ENCODE results near the gene ST3GAL3. TPM values are rescaled to one million over a fixed set of nuclear protein-coding genes. Genes with fewer than 3 reads are reported as not detected.

Gene ST3GAL3
- total RNA-seq, 1 experiment from 2014 or later = 8.3 TPM

DNA sequence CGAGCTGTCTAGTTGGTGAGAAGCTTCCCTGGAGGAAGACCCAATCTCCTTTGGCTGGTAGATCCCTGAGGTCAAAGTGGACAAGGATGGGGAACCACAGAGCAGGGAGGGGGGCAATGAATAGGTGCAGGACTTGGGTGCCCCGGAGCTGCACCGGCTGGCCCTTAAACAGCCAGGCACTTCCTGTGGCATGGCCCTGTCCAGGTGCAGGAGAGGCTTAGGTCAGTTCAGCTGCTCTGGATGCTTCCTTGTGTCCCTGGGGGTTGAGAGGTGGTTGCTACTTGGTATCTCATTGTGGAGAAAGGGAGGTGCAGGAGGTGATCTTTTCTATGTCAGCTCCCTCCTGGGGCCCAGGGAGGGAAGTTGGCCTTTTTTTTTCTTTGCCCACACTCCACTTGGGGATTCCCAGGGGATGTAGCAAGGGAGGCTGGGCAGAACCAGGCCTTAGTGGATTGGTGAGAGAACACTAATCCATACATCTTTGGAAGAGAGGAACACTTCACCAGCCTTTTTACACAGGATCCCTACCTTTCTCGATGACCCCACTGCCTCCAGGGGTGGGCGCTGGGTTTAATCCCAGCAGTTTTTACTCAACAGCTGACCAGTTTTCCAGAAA, 1.2 kb upstream of the ST3GAL3 start:
- H3K9me3 Mint-ChIP-seq = no peaks in the 10 kb centered on the region
- no peaks in the 10 kb centered on the region for H3K79me1 ChIP-seq (ENCODE audit: insufficient read depth, low read depth, low read length, poor library complexity, severe bottlenecking)
- H3K4me3 Mint-ChIP-seq = peak overlapping the region; percentile 85 to 92
- no peak overlapping the region for H3K14ac ChIP-seq (ENCODE audit: insufficient read depth, low read length)
- H3K4me2 ChIP-seq (ENCODE audit: insufficient read depth, insufficient read length, low read length) = peak overlapping the region; percentile 77
- peak overlapping the region in 2 of 3 experiments; percentile 88 to 91; a peak in 4 of 7 replicates for H3K27ac Mint-ChIP-seq
- H3T11ph ChIP-seq (ENCODE audit: low read length) = no peak overlapping the region
- TF ChIP-seq, protein P1, sequence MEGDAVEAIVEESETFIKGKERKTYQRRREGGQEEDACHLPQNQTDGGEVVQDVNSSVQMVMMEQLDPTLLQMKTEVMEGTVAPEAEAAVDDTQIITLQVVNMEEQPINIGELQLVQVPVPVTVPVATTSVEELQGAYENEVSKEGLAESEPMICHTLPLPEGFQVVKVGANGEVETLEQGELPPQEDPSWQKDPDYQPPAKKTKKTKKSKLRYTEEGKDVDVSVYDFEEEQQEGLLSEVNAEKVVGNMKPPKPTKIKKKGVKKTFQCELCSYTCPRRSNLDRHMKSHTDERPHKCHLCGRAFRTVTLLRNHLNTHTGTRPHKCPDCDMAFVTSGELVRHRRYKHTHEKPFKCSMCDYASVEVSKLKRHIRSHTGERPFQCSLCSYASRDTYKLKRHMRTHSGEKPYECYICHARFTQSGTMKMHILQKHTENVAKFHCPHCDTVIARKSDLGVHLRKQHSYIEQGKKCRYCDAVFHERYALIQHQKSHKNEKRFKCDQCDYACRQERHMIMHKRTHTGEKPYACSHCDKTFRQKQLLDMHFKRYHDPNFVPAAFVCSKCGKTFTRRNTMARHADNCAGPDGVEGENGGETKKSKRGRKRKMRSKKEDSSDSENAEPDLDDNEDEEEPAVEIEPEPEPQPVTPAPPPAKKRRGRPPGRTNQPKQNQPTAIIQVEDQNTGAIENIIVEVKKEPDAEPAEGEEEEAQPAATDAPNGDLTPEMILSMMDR (conservative IDR thresholded peaks at IDR 0.05) = no peak
- WGBS (ENCODE audit: extremely low coverage, insufficient read length, low lambda C conversion rate) = no CpG with 5 or more reads among the region's 5 CpGs
- H3K27me3 Mint-ChIP-seq (ENCODE audit: low read depth) = no peaks in the 10 kb centered on the region; the same call in 1 of the 2 replicates
- no peak overlapping the region for H2BK20ac ChIP-seq (ENCODE audit: low read depth, low read length, poor library complexity, severe bottlenecking)
- peak; percentile 46 for DNase-seq
- no peaks in the 10 kb centered on the region for H3K9me3 ChIP-seq (ENCODE audit: control insufficient read depth, low read depth, low read length)
- no peak overlapping the region for H2AK5ac ChIP-seq (ENCODE audit: insufficient read length, low read length)
- no peak overlapping the region for H4K91ac ChIP-seq (ENCODE audit: insufficient read length, low read depth, low read length)
- no peaks in the 10 kb centered on the region; the same call in 1 of the 2 replicates for H3K4me1 ChIP-seq (ENCODE audit: insufficient read depth, low read length)
- H3K56ac ChIP-seq (ENCODE audit: insufficient read length, low read depth, low read length) = no peak overlapping the region
- H3K4ac ChIP-seq (ENCODE audit: low read depth, low read length) = no peak overlapping the region
- H3K36me3 Mint-ChIP-seq (ENCODE audit: insufficient read depth in 1 of 3, low read depth in 3 of 3) = peaks cover 25 to 53% (median 46%) of the 10 kb centered on the region in 3 experiments
- no peak overlapping the region for H4K5ac ChIP-seq (ENCODE audit: insufficient read length, low read depth, low read length)
- H3K23me2 ChIP-seq (ENCODE audit: insufficient read length, low read depth, low read length, poor library complexity, severe bottlenecking) = peaks cover 7% of the 10 kb centered on the region
- H3K27ac ChIP-seq (ENCODE audit: insufficient read length, low read depth, low read length) = no peak overlapping the region
- H2BK15ac ChIP-seq (ENCODE audit: low read depth, low read length) = no peak overlapping the region
- H3K9ac ChIP-seq (ENCODE audit: extremely low read depth, insufficient read length, low read length) = peak overlapping the region; percentile 73
- no peak overlapping the region for H3K23ac ChIP-seq (ENCODE audit: insufficient read length, low read depth, low read length)
- no peaks in the 10 kb centered on the region for H3K79me2 ChIP-seq (ENCODE audit: insufficient read depth, low read length)
- no peak overlapping the region for H2BK12ac ChIP-seq (ENCODE audit: insufficient read length, low read depth, low read length)
- H4K20me1 ChIP-seq (ENCODE audit: control insufficient read depth, insufficient read depth, insufficient read length) = no peaks in the 10 kb centered on the region
- H3K4me1 Mint-ChIP-seq = peaks cover 24 to 38% of the 10 kb centered on the region in 2 experiments
- H2BK120ac ChIP-seq (ENCODE audit: low read depth, low read length, poor library complexity, severe bottlenecking) = no peak overlapping the region
- no peak overlapping the region for H3K18ac ChIP-seq (ENCODE audit: insufficient read length, low read depth, low read length)
- no peak overlapping the region for H4K8ac ChIP-seq (replicated peaks; ENCODE audit: insufficient read length, low read depth, low read length)
- H2BK5ac ChIP-seq (ENCODE audit: insufficient read length, low read length) = no peak overlapping the region
- H3K27me3 ChIP-seq (ENCODE audit: insufficient read depth, low read length) = no peaks in the 10 kb centered on the region
- no peak overlapping the region for H2AFZ ChIP-seq (ENCODE audit: low read length)
